HepG2 (cell line): Measurements from ENCODE around the gene TXNDC12. TPM values are rescaled to one million over a fixed set of nuclear protein-coding genes. Genes with fewer than 3 reads are reported as not detected.

Experiments used
- EED ChIP-seq: sonication (generic); formaldehyde crosslinking; IDR thresholded peaks from 2 replicates; pipeline ENCODE4 v1.5.0; 2020; ENCODE audit warnings: mild to moderate bottlenecking, missing genetic modification reagents
- FOXA1 ChIP-seq, 2 experiments: fragments of 450-650 bp in 1 of 2; sonication (generic) in 1 of 2; formaldehyde crosslinking in 1 of 2; IDR thresholded peaks; 2 replicates each; pipeline versions ENCODE4 v1.4.0 to v1.6.1; 2016 to 2020; ENCODE audit warnings: missing genetic modification reagents in 1 of 2
- FOXJ3 ChIP-seq: sonication (generic); formaldehyde crosslinking; IDR thresholded peaks from 2 replicates; pipeline ENCODE4 v1.4.0; 2020; ENCODE audit warnings: missing genetic modification reagents, mild to moderate bottlenecking, borderline replicate concordance
- GZF1 ChIP-seq: sonication (generic); formaldehyde crosslinking; IDR thresholded peaks from 2 replicates; pipeline ENCODE4 v1.5.1; 2020; ENCODE audit warnings: mild to moderate bottlenecking, missing genetic modification reagents
- KAT2B ChIP-seq: fragments of 150-350 bp; IDR thresholded peaks from 2 replicates; pipeline ENCODE4 v1.6.1; 2014; ENCODE audit warnings: low read depth, low read length, borderline replicate concordance
- NONO ChIP-seq, 2 experiments: fragments of 450-650 bp in 1 of 2; sonication (generic) in 1 of 2; formaldehyde crosslinking in 1 of 2; IDR thresholded peaks in 1 of 2; conservative IDR thresholded peaks in 1 of 2; 2 replicates each; pipeline versions ENCODE4 v1.6.1 to v1.8.0; 2017 to 2022; ENCODE audit warnings: mild to moderate bottlenecking in 1 of 2, missing genetic modification reagents in 1 of 2, moderate library complexity in 1 of 2
- NPAS2 ChIP-seq: sonication (generic); formaldehyde crosslinking; IDR thresholded peaks from 2 replicates; pipeline ENCODE4 v1.8.0; 2022; ENCODE audit warnings: mild to moderate bottlenecking, missing genetic modification reagents, borderline replicate concordance
- REPIN1 ChIP-seq: sonication (generic); formaldehyde crosslinking; IDR thresholded peaks from 2 replicates; pipeline ENCODE4 v1.8.0; 2022; ENCODE audit warnings: missing genetic modification reagents, low read depth, mild to moderate bottlenecking, borderline replicate concordance
- SMARCC2 ChIP-seq: fragments of 450-650 bp; IDR thresholded peaks from 2 replicates; pipeline ENCODE4 v1.6.1; 2017; ENCODE audit warnings: antibody characterized with exemption, mild to moderate bottlenecking
- ZFP82 ChIP-seq: sonication (generic); formaldehyde crosslinking; IDR thresholded peaks from 2 replicates; pipeline ENCODE4 v1.5.1; 2020; ENCODE audit warnings: mild to moderate bottlenecking, missing genetic modification reagents, borderline replicate concordance
- ZNF225 ChIP-seq: sonication (generic); formaldehyde crosslinking; IDR thresholded peaks from 2 replicates; pipeline ENCODE4 v1.4.0; 2020; ENCODE audit warnings: mild to moderate bottlenecking, missing genetic modification reagents
- ZNF430 ChIP-seq: sonication (generic); formaldehyde crosslinking; IDR thresholded peaks from 2 replicates; pipeline ENCODE4 v1.9.0; 2021; ENCODE audit warnings: mild to moderate bottlenecking, missing genetic modification reagents
- ZNF567 ChIP-seq: sonication (generic); formaldehyde crosslinking; IDR thresholded peaks from 2 replicates; pipeline ENCODE4 v1.8.1; 2023; ENCODE audit warnings: mild to moderate bottlenecking, missing genetic modification reagents, borderline replicate concordance
- ZNF616 ChIP-seq: sonication (generic); formaldehyde crosslinking; IDR thresholded peaks from 2 replicates; pipeline ENCODE4 v1.5.0; 2020; ENCODE audit warnings: low read depth, mild to moderate bottlenecking, missing genetic modification reagents
- ZNF720 ChIP-seq: sonication (generic); formaldehyde crosslinking; IDR thresholded peaks from 2 replicates; pipeline ENCODE4 v1.4.0; 2020; ENCODE audit warnings: missing genetic modification reagents
- ZNF761 ChIP-seq: sonication (generic); formaldehyde crosslinking; conservative IDR thresholded peaks from 2 replicates; pipeline ENCODE4 v1.4.0; 2020; ENCODE audit warnings: mild to moderate bottlenecking, missing genetic modification reagents
- ZNF768 ChIP-seq: sonication (generic); formaldehyde crosslinking; IDR thresholded peaks from 2 replicates; pipeline ENCODE4 v1.4.0; 2020; ENCODE audit warnings: missing genetic modification reagents
- ZNF83 ChIP-seq: sonication (generic); formaldehyde crosslinking; IDR thresholded peaks from 2 replicates; pipeline ENCODE4 v1.4.0; 2020; ENCODE audit warnings: missing genetic modification reagents, mild to moderate bottlenecking, borderline replicate concordance
- polyA plus RNA-seq, 8 experiments: library from polyadenylated mRNA; depleted of rRNA in 3 of 8; stranded (reverse) in 7 of 8; unstranded in 1 of 8; fragments of >200 nt; fragmentation: Illumina TruSeq in 4 of 8; extraction: Trizol in 4 of 8; gene quantifications; 2 replicates each; pipeline versions ENCODE4 v1.2.1 to v1.2.3, GENCODE V29; 2011 to 2016; ENCODE audit warnings: low read depth in 4 of 8, missing spikeins in 1 of 8, mixed read lengths in 1 of 8; ENCODE audit not compliant: insufficient read depth in 1 of 8
- total RNA-seq, 5 experiments: library from RNA; depleted of rRNA; stranded (reverse); fragments of >200 nt; fragmentation: Illumina TruSeq; extraction: Trizol; gene quantifications; 2 replicates each; pipeline ENCODE4 v1.2.3, GENCODE V29; 2016; ENCODE audit warnings: low read depth in 1 of 5
- TF ChIP-seq, protein P1 (sequence below): sonication (generic); formaldehyde crosslinking; IDR thresholded peaks from 2 replicates; pipeline ENCODE4 v1.5.0; 2020; ENCODE audit warnings: mild to moderate bottlenecking, missing genetic modification reagents
- TF ChIP-seq, protein P2 (sequence below): sonication (generic); formaldehyde crosslinking; IDR thresholded peaks from 2 replicates; pipeline ENCODE4 v1.5.0; 2020; ENCODE audit warnings: missing genetic modification reagents, mild to moderate bottlenecking, borderline replicate concordance
- TF ChIP-seq, protein P3 (sequence below), 2 experiments: fragments of 450-650 bp in 1 of 2; sonication (generic) in 1 of 2; formaldehyde crosslinking; IDR thresholded peaks; 2 replicates each; pipeline versions ENCODE4 v1.5.0 to v1.8.0; 2020 to 2022; ENCODE audit warnings: mild to moderate bottlenecking in 1 of 2, missing genetic modification reagents in 1 of 2
- TF ChIP-seq, protein P4 (sequence below): sonication (generic); formaldehyde crosslinking; IDR thresholded peaks from 2 replicates; pipeline ENCODE4 v1.9.0; 2022; ENCODE audit warnings: missing genetic modification reagents, mild to moderate bottlenecking, borderline replicate concordance

Gene TXNDC12
- total and polyA plus RNA-seq, 2 of the 13 experiments (the other 11 are each of a cell fraction or from before 2014, with no cell fraction given), result 65.6 to 67.2 TPM

DNA sequence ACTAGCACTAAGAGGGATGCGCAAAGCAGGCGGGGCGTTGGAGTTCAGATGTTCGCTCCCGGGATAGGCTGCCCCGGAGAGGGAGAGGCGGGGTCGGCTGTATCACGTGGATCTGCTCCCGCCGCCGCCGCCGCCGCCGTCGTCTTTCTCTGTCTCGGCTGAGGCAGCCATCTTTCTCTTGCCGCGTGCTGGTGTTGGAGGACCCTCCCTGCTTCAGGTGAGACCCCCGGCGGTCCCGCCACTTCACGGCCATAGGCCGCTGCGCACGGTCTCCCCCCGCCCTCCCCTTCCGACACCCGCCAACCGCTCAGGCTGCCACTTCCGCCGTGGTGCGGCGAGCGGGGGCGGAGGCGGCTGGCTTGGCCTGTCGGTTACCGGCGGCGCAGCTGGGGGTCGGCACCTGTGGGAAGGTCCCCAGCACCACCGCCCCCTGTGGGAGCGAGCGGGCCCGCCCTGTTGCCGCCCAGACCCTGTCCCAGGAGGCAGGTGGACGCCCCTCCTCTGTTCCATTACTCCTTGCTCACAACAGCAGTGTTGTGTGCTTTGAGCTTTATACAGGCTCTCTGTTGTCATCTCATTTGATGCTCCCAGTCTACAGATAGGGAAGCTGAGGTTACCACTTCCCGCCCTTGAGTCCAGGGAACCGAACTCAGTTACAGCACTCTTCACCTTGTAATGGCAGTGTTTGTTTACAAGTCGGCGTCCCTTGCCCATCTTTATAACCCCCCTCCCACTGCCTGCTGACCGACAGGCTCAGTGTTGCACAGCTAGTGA lies 1.4 kb upstream of the TXNDC12 start, which contains the start of gene BTF3L4 (continued):
- TF ChIP-seq, protein P1, sequence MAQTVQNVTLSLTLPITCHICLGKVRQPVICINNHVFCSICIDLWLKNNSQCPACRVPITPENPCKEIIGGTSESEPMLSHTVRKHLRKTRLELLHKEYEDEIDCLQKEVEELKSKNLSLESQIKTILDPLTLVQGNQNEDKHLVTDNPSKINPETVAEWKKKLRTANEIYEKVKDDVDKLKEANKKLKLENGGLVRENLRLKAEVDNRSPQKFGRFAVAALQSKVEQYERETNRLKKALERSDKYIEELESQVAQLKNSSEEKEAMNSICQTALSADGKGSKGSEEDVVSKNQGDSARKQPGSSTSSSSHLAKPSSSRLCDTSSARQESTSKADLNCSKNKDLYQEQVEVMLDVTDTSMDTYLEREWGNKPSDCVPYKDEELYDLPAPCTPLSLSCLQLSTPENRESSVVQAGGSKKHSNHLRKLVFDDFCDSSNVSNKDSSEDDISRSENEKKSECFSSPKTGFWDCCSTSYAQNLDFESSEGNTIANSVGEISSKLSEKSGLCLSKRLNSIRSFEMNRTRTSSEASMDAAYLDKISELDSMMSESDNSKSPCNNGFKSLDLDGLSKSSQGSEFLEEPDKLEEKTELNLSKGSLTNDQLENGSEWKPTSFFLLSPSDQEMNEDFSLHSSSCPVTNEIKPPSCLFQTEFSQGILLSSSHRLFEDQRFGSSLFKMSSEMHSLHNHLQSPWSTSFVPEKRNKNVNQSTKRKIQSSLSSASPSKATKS (CRISPR knock-in tag), result no peak
- TF ChIP-seq NPAS2 (CRISPR knock-in tag), result no peak
- TF ChIP-seq FOXA1 (IDR thresholded peaks at IDR 0.05), result no peak
- peak; percentile 40; the same call in 1 of the 2 replicates for TF ChIP-seq FOXA1 (CRISPR knock-in tag; IDR thresholded peaks at IDR 0.05)
- no peak for TF ChIP-seq ZFP82 (CRISPR knock-in tag)
- TF ChIP-seq ZNF225 (CRISPR knock-in tag), result peak; percentile 94
- no peak for TF ChIP-seq NONO (IDR thresholded peaks at IDR 0.05)
- TF ChIP-seq NONO (CRISPR knock-in tag; conservative IDR thresholded peaks at IDR 0.05), result peak; percentile 83
- no peak for TF ChIP-seq ZNF83
- no peak for TF ChIP-seq KAT2B
- TF ChIP-seq ZNF761 (CRISPR knock-in tag), result no peak
- peak; percentile 95 for TF ChIP-seq ZNF768 (CRISPR knock-in tag)
- TF ChIP-seq SMARCC2, result no peak
- 0 out of 2 replicates have a peak, but pooled peaks have one; percentile 28 for TF ChIP-seq FOXJ3 (CRISPR knock-in tag)
- TF ChIP-seq REPIN1 (CRISPR knock-in tag), result peak; percentile 41
- TF ChIP-seq, protein P2, sequence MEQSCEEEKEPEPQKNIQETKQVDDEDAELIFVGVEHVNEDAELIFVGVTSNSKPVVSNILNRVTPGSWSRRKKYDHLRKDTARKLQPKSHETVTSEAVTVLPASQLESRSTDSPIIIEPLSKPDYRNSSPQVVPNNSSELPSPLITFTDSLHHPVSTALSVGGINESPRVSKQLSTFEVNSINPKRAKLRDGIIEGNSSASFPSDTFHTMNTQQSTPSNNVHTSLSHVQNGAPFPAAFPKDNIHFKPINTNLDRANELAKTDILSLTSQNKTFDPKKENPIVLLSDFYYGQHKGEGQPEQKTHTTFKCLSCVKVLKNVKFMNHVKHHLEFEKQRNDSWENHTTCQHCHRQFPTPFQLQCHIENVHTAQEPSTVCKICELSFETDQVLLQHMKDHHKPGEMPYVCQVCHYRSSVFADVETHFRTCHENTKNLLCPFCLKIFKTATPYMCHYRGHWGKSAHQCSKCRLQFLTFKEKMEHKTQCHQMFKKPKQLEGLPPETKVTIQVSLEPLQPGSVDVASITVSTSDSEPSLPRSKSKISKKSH (CRISPR knock-in tag), result peak; percentile 83; the same call in 1 of the 2 replicates
- 0 out of 2 replicates have a peak, but pooled peaks have one; percentile 57 for TF ChIP-seq GZF1 (CRISPR knock-in tag)
- TF ChIP-seq ZNF720 (CRISPR knock-in tag), result no peak
- peak; percentile 72; the same call in 1 of the 2 replicates for TF ChIP-seq ZNF430 (CRISPR knock-in tag)
- TF ChIP-seq ZNF616 (CRISPR knock-in tag), result 0 out of 2 replicates have a peak, but pooled peaks have one; percentile 86
- peak; percentile 82 for TF ChIP-seq EED (CRISPR knock-in tag)
- TF ChIP-seq, protein P3, sequence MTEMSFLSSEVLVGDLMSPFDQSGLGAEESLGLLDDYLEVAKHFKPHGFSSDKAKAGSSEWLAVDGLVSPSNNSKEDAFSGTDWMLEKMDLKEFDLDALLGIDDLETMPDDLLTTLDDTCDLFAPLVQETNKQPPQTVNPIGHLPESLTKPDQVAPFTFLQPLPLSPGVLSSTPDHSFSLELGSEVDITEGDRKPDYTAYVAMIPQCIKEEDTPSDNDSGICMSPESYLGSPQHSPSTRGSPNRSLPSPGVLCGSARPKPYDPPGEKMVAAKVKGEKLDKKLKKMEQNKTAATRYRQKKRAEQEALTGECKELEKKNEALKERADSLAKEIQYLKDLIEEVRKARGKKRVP (CRISPR knock-in tag; IDR thresholded peaks at IDR 0.05), result no peak
- TF ChIP-seq, protein P4, sequence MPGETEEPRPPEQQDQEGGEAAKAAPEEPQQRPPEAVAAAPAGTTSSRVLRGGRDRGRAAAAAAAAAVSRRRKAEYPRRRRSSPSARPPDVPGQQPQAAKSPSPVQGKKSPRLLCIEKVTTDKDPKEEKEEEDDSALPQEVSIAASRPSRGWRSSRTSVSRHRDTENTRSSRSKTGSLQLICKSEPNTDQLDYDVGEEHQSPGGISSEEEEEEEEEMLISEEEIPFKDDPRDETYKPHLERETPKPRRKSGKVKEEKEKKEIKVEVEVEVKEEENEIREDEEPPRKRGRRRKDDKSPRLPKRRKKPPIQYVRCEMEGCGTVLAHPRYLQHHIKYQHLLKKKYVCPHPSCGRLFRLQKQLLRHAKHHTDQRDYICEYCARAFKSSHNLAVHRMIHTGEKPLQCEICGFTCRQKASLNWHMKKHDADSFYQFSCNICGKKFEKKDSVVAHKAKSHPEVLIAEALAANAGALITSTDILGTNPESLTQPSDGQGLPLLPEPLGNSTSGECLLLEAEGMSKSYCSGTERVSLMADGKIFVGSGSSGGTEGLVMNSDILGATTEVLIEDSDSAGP (CRISPR knock-in tag), result no peak
- peak; percentile 68; the same call in 1 of the 2 replicates for TF ChIP-seq ZNF567 (CRISPR knock-in tag)
